GM19351 (cell line): ENCODE data around the gene WDR77.

Experiments
- ATAC-seq: cut with Tn5 transposase; IDR thresholded peaks from one replicate; pipeline ENCODE4 v1.9.1; 2021; ENCODE audit warnings: mild to moderate bottlenecking, moderate library complexity; ENCODE audit not compliant: unreplicated experiment

WDR77 gene

GRCh38 chr1:111470596-111470995 lies 21.5 kb upstream of the WDR77 start:
- ATAC-seq = no peak

- no peak for ATAC-seq
Measured at GRCh38 chr1:111469539-111469938, 20.5 kb upstream of the WDR77 start.

GRCh38 chr1:111468717-111469100 lies 19.7 kb upstream of the WDR77 start:
- no peak for ATAC-seq

- ATAC-seq = no peak
Measured at GRCh38 chr1:111467865-111468716, 19.0 kb upstream of the WDR77 start.

- no peak for ATAC-seq
Measured at GRCh38 chr1:111466480-111466879, 17.4 kb upstream of the WDR77 start.

DNA sequence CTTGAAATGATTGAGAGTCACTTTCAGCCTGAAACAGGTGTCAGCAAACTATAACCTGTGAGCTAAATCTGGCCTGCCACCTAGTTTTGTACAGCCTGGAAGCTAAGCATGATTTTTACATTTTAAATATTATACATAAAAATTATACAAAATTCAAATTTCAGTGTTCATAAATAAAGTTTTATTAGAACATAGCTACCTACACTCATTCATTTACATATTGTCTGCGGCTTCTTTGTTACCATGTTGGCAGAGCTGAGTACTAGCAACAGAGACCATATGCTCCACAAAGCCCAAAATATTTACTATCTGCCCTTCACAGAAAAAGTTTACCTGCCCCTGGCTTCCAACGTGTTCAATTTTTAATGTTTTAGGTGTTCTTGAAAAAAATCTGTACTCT lies 16.7 kb upstream of the WDR77 start:
- ATAC-seq = no peak

DNA sequence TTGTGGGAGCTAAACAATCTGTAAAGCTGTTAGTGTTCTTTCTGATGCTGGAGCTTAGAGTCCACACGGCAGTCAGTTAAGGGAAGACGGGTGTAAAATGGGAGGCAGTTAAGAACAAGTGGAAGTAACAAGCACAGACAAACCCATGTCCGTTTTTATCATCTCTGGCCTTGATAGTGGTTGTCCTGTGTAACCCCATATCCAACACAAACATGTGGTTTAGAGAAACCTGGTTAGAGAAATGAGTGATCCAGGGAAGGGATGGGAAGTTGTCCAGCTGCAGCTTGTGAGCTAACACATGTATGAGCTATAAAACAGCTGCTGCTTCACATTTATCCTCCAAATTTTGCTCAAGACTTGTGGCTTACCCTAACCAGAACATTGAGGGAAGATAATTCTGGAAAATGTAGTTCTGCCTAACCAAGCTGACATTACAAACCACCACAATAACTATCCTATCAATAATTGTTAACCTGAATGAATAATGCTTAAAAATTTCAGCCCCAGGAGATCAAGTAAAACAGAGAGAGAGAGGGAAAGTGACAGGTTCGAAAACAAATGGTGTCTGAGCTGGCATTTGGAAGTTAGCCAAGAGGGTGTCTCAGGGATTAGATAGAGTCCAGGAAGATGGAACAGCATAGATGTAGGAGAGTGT lies 14.1 kb upstream of the WDR77 start:
- ATAC-seq = no peak

DNA sequence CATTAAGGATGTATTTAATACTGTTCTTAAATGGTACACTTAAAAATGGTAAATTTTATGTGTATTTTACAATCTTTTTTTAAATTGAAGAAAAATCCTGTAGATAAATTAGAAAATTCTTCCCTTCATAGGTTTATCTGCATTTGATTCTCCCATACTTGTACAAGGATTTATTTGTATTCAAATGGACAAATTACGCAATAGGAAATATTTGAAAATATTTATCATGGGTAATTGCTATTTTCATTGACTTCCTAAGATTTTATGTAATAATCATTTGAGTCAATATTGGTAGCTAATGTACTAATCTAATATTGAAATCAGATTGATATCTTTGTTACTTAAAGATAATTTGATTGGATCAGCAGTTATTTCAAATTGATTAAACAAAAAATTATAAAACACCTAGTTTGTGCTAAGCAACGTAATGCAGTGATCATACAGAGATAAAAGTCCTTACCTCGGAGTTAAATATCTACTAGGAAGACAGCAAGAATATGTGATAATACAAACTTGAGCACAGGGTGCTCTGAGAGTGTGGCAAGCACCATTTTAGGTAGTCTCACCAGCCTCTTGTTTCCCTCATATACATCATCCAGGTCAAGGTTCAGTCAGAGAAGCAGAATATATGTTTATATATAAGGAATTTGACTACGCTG lies 13.4 kb upstream of the WDR77 start:
- ATAC-seq = no peak

- no peak for ATAC-seq
Measured at GRCh38 chr1:111461765-111462164, 12.7 kb upstream of the WDR77 start.

DNA sequence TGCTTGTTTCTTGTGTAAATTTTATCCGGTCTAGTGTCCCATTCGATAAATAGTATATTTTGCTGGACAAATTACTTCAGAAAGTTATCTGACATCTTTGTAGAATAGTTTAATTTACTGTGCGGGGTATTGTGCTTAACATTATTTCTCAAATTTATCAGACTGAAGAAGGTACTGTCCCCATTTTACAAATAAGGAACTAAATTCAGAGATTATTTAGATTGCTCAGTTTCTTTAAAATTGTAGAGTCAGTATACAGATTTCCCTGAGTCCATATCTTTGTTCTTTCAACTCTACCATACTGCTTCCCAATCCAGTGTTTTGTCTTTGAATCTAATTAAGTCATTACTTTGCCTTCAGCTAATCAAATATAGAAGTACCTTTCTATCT lies 6.6 kb upstream of the WDR77 start:
- no peak for ATAC-seq

- no peak for ATAC-seq
Measured at GRCh38 chr1:111454859-111455641, 6.0 kb upstream of the WDR77 start.

- ATAC-seq = no peak
Measured at GRCh38 chr1:111453706-111454105, 4.7 kb upstream of the WDR77 start.

DNA sequence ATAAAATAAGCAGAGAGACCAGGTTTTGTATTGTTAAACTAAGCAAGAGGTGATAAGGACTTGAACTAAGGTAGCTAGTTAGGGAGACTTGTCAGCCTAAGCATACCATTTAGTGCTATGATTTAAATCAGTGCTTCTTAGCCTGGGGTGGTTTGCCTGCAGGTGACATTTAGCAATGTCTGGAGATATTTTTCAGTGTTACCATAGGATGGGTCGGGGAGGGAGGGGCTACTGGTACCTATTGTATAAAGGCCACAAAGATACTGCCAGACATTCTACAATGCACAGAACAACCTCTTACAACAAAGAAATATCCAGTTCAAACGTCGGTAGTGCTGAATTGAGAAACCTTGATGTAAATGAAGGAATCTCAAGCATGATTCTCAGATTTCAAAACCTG lies 3.5 kb upstream of the WDR77 start:
- ATAC-seq = no peak

DNA sequence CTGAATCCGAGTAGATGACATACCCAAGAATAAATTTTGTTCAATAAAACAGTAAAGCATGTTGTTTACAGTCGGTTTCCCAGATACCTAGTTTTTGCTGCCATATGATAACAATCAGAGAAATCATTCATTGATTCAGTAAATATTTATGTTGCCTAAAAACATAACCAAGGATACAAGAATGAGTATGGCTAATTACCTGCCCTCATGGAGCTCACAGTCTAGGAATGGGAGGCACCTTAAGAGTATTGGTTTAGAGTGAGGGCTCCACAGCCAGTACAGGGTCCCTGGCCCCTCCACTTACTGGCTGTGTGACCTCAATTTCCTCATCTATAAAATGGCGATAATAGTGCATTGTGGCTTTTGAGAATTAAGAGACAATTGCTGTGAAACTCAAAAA lies 1.1 kb upstream of the WDR77 start:
- no peak for ATAC-seq

DNA sequence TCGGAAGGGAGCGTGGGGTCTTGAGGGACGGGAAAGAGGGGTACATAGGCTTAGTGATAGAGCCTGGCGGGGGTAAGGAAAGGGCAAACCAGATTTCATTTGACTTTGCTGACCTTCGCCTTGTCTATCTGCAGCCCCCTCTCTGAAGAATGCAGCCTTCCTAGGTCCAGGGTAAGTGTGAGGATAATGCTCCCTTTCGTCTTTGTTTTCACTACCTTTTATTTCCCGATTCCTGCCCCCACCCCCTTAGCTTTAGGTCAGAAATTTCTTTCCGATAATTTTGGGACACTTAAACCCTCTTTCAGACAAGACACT lies 604 bp upstream of the WDR77 start:
- ATAC-seq = no peak

DNA sequence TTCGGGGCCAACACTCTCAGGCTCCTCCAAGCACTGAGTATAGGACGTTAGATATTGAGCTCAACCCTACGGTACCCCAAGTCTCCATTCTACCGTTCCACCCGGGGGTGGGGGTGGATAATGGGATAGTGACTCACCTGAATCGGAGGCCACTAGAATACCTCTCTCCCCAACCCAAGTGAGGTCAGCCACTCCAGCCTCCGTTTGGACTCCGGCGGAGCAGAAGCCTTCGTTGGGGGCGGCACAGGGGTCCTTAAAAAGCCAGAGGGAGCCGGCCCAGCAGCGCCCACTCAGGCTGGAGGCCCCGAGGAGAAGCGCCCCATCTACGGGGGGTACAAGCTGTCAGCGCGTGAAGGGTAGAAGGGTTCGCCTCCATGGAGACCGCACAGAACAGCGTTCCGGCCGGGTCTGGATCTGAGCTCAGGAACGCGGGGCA lies 556 bp downstream of the WDR77 start:
- ATAC-seq = peak; percentile 2

DNA sequence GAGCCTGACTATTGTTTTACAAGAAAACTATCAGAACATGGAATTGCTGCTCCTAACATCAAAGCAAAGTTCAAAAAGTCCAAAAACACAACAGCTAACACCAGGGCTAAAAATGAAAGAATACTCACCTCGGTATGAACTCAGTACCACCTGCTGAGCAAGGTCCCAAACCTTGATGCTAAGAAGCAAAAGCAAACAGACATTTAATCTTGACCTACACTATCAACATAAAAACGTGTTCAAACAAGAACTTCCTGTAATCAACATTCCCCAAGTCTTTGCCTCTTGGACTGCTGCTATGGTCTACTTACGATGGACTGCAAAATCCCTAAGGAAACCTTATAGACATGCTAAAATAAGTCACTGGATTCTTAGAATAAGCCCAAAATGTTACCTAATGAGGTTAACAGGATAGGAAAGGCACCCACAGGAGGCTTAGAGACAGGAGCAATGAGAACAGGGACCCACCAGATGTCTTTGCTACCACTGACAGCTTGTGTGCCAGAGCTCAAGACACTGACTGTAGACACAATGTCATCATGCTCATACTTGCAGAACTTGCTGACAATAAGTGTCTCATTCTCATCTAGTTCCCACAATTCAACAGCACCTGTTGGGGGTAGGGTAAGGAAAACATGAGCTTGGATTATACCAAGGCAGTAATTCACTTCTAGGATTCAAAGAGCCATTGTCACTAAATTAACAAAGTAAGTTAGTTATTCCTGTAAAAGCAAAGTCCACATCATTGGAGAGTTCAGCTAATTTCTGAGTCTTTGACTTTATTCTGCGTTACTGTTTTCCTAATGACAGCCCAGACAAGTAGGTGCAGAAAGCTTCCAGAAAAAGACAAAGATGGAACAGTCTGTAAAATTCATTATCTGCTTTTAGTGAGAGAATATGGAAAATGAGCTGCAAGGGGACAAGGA lies 1.8 kb downstream of the WDR77 start:
- ATAC-seq = no peak

DNA sequence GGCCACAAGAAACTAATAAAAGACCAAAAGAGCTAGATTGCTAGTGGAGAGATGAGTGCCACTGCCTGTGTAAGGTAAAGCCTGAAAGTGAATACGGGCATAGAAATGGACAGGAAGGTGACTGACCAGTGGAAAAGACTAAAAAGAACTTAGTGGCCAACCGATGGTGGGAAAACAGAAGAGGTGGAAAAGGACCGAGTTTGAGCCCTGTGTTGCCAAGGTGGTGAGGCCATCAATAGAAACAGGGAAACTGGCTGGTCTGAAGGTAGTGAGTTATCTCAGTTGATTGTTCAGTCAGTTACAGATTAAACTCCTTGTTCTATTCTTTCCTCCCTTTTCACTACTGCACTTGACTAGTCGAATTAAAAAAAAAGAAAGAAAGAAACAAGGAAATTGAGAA lies 2.5 kb downstream of the WDR77 start:
- ATAC-seq = no peak

DNA sequence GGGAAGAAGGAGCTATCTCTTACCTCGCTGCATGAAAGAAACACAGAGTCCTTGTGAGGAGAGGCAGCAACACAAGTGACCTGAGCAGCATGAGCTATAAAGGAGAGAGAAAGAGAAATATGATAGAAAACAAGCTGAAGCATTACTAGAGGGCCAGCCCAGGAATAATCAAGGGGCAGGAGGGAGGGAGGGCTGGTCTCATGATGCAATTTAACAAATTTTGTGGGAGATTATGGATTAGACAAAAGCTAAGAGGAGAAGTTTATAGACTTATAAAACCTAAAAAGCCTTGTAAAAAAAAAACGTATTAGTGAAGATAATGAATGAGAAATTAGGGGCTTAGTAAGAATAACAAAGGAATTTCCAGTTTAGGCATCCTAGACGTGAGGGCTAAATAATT lies 5.0 kb downstream of the WDR77 start:
- no peak for ATAC-seq

DNA sequence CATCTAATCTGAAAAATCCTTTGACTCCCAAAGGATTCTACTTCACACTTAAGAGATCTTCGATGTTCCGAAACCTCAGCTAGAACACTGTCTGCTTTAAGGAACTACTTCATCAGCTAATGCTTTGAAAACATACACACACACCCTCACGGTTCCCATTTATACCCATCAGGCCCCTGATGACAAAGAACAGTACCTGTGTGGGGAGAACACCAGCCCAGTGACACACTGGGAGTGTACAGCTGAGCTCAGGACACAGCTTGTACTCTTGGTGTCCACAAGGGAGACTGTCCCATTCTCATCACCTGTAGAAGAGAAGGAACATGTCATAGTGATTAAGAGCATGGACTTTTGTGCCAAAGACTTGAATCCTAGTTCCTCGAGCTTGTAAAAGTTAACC lies 6.6 kb downstream of the WDR77 start:
- no peak for ATAC-seq
